Transverse colon (tissue), 4 donors: ENCODE results near the gene GNPAT.

Experiments
- CTCF ChIP-seq, 5 experiments: fragments of 200-600 bp in 3 of 5; fragments of 450-650 bp in 2 of 5; sonication (generic) in 3 of 5; IDR thresholded peaks; 1 replicate in 2 of 5; 2 replicates in 3 of 5; pipeline ENCODE4 v1.5.1; 2016 to 2017; ENCODE audit warnings: antibody characterized with exemption in 5 of 5, inconsistent platforms in 3 of 5, mild to moderate bottlenecking in 2 of 5, moderate library complexity in 1 of 5
- EP300 ChIP-seq: sonication (generic); formaldehyde crosslinking; IDR thresholded peaks from one replicate; pipeline ENCODE4 v1.6.1; 2017; ENCODE audit warnings: antibody characterized with exemption, low read depth
- POLR2A ChIP-seq: fragments of 450-650 bp; IDR thresholded peaks from one replicate; pipeline ENCODE4 v1.6.1; 2016; ENCODE audit warnings: antibody characterized with exemption, mild to moderate bottlenecking, moderate library complexity
- POLR2AphosphoS5 ChIP-seq, 3 donors: sonication (generic); formaldehyde crosslinking; IDR thresholded peaks; one replicate each; pipeline ENCODE4 v1.6.1; 2016; ENCODE audit warnings: antibody characterized with exemption in 3 of 3

GRCh38 chr1:231232870-231233734 lies 7.9 kb upstream of the GNPAT start:
- TF ChIP-seq POLR2A (no peak), CTCF (IDR thresholded peaks at IDR 0.05) (no peak), EP300 (no peak), POLR2AphosphoS5 (IDR thresholded peaks at IDR 0.05) (no peak)
